Measurements from ENCODE around the gene GSTM1.

GSTM1 gene

DNA sequence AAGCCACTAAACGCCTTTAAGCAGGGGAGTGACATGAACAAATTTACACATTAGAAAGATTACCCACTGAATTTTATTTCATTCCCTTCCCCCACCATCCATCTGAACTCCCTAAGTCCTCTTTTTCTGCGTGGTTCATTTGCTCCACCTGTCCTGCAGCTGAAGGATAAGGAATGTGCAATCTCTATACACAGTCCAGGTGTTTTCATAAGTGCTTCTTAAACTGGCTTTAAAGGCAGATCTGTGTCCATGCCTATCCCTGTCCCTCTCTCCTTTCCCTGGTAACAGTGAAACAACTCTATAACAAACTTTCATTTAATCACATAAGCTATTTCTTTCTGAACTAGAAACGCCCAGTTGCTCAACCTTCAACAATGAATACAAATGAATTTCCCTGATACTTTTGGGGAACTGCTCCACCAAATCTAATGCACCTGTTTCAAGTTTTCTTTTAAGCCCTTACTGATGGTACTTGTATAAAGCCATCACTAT is 44.8 kb downstream of the GSTM1 start:
- DNase-seq, result peak; percentile 27

DNA sequence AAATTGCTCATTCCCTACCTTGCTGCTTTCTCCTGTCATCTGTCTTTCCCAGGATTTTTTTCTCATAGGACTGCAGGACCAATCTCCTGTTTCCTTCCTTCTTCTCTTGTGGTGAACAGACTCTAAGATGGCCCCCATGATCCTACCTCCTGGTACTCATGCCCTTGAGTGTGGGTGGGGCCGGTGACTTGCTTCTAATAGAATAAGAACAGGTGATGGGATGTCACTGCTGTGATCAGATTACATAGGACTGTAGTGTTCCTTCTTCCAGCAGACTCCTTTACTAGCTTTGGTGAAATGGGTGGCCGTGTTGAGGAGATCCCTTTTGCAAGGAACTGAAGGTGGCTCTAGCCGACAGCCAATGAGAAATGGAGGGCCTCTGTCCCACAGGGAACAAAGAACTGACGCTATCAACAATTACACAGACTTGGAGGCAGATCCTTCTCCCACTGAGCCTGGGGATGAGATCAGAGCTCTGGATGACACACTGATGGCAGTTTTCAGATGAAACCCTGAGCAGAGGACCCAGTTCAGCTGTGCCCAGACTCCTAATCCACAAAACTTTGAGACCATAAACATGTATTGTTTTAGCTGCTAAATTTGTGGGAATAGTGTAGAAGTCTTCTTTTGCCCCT is 45.7 kb downstream of the GSTM1 start:
- DNase-seq, result peak; percentile 19

DNA sequence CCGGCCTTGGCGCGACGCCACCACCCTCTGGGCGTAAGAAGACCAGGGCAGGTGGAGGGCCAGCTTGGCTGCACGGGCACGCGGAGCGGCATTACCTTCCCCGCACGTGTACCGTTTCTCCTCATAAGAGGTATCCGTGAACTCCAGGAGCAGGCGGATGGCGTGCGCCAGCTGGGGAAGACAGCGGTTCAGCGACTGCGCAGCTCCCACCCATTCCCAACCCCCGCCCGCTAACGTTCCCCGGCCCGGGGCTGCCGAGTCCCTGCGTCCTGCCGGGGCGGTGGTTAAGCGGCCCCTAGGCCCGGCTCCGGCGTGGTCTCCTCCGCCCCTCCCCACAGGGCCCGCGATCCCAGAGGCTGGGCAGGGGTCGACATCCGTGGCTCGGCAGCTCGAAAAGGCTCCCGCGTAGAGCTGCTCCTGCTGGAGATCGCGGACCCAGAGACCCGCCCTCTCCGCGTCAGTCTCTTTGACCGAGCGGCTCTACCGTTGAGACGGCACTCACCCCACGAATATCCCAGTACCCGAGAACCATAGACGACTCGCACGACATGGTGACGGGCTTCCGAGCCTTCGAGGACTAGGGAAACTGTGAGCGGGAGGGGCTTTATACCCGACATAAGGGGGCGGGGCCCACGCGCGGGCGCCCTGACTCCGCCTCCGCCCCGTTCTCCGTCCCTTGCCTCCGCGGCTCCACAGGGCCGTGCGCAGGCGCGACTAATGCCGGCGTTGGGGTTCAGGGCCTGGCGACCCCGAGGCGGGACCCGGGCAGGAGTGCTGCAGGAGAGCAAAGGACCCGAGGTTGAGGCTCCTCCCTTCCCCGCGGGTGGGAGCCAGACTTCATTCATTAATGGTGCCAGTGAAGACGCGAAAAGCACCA is 52.4 kb downstream of the GSTM1 start:
- DNase-seq, result peak; percentile 75

DNA sequence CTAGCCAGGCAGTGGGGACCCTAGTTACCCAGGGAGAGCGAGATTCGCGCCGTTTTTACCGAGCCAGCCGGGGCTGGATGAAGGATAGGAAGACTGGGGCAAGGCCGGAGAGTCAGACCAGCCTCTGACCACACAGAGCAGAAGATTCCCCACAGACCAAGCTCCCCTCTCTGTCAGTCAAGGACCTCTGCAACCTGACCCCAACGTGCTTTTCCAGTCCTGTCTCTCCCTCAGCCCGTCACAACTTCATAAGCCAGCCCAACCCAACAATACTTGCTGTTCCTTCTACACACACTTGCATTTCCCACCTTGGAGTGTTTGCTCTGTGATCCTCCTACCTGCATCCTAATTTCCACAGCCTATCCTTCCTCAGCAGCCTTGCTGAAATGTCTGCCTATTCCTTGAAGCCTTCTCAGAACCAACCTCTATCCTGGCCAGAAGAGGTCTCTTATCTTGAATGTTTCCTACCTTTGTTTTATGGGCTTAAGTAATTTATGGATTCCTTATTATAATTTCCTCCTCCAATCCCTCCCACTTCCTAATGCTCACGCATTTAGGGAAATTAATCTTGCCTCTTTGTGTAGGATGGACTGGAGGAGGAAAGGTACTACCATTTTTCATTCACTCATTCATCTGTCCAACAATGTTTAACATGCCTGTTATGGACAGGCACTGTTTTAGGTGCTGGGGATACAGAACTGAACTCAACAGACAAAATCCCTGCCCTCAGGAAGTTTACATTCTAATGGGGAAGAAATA is 53.2 kb downstream of the GSTM1 start, which contains the start of gene GSTM3:
GSTM3 (minus strand) TSS at position 424 of the 759 bp plus-strand sequence. CDS start 751 bp downstream, outside the sequence.
- peak; percentile 61 for DNase-seq

All from NCI-H526 treated with DMSO at 0.1 percent for 48 hours (cell line).